Measurements from ENCODE around the gene IFRD1.

IFRD1 gene

DNA sequence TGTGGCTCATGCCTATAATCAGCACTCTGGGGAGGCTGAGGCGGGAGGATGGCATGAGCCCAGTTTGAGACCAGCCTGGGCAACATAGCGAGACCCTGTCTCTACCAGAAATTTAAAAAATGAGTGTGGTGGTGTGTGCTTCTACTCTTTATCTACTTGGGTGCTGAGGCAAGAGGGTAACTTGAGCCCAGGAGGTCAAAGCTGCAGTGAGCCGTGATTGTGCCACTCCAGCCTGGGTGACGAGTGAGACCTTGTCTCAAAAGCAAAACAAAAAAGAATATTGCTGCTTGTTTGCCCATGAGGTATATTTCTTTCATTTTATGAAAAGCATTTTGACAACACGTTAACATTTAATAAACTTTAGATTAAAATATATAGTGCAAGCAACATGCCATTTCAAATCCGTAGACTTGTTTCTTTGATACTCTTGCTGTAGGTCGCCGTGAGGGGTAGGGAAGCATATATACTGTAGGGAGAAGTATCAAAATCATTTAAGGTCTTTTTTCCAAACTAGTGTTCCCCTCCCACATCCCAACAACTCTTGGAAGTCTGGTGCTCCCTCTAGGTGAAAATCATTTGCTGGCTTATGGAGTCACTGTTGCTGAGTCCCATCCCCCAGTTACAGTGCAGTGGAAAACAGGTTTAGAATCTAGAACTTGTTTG, 26.3 kb downstream of the IFRD1 start:
- in situ Hi-C loops (cut with HindIII; ENCODE audit: low pct_ligation_motif_present, low pct_unique_long_range_greater_than_20kb, low sequenced_read_pairs), result no loop called here
- DNase-seq, result no peak

DNA sequence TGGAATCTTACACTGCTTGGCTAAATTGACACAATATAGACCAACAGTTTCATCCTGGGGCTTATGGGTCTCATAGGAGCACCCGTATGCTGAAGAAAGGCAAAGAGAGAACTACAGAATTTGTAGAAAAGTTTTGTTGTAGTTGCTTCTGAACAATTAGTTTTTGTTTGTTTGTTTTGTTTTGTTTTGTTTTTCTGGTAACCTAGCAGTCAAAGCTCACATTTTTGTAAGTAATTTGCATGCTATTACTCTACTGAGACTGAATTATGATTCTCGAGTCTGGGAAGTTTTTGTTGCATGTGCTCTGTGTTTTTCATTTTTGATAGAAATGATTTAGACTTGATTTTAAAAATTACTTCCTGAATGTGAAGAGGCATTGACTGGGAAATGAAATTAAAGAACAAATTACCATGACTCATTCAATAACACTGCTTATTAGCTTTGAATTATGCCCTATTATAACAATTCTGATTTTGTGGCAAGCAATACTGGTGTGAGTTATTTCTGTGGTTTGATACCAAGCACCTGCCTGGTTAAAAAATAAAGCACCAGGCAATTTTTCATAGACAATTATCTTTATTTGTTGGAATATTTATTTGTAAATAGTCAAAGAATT, 31.0 kb downstream of the IFRD1 start:
- DNase-seq, result no peak
- in situ Hi-C loops (cut with HindIII; ENCODE audit: low pct_ligation_motif_present, low pct_unique_long_range_greater_than_20kb, low sequenced_read_pairs), result no loop called here

DNA sequence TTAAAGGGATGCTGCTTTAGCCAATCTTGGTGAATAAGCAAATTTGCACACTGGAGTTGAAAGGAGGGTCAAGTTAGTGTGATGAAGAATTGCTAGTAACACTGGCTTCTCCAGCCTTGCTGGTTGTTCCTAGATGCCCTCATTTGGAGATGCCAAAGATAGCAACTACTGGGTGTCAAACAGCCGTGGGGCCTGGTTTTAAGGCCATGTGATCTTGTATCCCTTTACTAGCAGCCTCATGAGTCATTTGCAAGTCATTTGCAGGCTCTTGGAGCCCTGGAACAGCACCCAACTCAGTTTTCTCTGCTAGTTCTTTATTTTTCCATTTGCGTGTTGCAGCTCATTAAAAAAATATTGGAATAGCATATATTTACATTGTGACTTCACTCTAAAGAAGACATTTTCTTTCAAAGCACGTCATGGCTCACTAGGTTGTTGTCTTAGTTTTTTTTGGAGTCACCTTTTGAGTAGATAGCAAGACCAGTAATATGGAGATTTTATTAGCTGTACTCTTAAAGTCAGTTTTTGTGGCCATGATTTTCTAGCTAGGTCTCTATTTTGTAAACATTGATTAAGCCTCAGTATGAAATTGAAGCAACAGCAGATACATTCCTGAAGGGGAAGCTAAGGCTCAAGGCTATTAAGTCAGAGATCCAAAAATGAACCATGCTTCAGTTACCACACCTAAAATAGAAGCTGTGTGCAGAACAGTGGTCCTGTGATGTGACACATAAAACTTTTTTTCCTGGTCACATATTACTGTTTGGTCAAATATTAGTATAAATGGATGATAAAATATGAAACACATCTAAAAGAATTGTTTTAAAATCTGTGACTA, 31.8 kb downstream of the IFRD1 start:
- DNase-seq, result peak; percentile 82
- in situ Hi-C loops (cut with HindIII; ENCODE audit: low pct_ligation_motif_present, low pct_unique_long_range_greater_than_20kb, low sequenced_read_pairs), result no loop called here

DNA sequence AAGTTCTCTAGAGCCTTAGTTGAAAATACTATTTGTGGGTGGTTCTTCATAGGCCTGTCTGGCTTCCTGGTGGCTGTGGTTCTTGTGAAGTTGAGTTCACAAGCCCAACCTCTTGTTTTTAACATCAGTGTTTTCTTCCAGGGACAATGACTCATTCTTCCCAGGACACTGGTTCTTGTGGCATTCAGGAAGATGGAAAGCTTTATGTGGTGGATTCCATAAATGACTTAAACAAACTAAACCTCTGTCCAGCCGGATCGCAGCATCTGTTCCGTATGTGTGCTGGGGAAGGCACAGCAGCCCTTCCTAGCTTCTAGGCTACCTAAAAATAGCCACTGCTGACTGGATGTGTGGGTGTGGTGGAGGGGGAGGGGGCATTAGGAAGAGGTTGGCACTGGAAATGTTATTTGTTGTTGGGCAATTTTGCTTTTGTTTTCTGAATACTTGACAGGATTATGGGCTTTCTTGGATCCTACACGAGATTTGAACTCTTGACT, 34.5 kb downstream of the IFRD1 start:
- peak; percentile 54 for DNase-seq
- in situ Hi-C loops (cut with HindIII; ENCODE audit: low pct_ligation_motif_present, low pct_unique_long_range_greater_than_20kb, low sequenced_read_pairs), result no loop called here

DNA sequence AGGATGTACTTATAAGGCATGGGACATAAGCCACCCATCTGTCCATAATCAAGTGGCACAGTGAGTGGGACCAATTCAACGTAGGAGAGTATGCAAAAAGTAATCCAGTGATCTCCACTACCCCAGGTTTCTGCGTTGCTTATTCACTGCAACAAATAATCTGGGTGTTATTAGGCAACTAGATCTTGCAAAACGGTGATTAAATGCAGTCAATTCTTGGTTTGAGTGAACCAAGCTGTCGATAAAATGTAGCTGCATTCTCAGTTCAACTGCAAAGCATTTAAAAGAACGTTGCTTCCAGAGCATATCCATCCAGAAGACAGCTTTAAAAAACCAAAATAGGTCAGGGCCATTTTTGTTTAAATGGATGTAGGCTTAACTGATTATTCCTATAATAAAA, 35.5 kb downstream of the IFRD1 start:
- in situ Hi-C loops (cut with HindIII; ENCODE audit: low pct_ligation_motif_present, low pct_unique_long_range_greater_than_20kb, low sequenced_read_pairs), result no loop called here
- DNase-seq, result no peak

DNA sequence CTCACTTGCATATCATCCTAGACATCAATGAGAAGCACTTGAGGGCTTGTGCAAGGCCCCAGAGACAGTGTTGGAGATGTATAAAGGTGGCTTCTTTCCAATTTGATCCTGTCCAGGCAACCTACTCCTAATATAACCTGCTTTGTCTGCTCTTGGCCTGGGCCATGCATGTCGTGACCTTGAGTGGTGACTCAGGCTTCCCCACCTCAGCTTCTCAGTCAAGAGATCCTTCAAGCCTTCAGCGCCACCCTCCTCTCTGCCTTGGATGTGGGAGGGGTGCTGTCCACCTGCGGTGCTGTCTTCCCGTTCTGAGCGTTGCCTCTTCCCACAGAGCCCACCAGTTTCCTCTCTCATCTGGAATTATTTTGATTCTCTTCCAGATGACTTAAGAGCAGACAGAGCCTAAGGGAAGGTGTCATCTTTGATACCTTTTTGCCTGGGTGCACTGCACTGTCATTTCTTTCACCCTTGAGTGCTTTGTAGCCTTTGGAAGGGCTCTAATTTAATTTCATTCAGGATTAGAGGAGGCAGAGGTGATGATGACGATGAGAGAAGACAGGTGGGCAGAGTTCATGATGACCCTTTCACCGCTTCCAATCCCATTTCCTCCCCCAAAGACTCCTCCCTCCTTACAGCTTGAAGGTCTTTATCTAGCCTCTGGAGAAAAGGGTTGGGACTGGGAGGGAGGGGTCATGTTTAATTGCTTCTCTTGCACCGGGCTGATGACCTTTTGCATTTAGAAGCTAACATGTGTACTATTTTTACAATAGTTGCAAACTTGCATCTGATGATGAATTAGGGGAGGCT, 37.4 kb downstream of the IFRD1 start:
- in situ Hi-C loops (cut with HindIII; ENCODE audit: low pct_ligation_motif_present, low pct_unique_long_range_greater_than_20kb, low sequenced_read_pairs), result no loop called here
- DNase-seq, result no peak

DNA sequence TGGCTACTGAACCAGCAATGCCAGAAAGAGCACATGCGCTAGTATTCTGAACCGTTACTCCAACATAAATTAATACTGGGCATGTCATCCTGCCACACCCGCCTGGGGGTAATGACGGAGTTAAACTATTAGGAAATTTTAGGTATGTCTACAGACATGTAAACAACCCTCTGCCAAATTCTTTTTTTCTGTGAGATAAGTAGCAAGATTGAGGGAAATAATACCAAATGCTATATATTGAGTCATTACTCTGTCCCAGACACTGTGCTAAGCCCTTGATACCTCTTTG, 37.9 kb downstream of the IFRD1 start:
- in situ Hi-C loops (cut with HindIII; ENCODE audit: low pct_ligation_motif_present, low pct_unique_long_range_greater_than_20kb, low sequenced_read_pairs), result no loop called here
- DNase-seq, result no peak

DNA sequence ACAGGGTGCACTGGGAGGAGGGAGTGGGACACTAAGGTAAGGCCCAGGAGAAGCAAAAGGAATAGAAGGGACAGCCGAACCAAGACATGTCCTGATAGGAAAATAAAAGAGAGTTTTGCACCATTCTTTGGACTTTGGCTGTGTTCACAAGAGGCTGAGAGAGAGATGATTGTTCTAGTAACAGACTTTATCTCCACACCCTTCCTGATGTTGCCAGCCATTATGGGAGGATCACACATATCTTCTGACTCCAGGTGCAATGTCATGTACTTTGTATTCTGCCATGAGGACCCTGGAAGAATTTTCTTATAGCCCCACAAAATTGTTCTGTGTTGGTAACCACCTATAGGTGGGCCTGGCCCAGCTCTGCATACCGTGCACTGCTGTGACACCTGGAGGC, 41.9 kb downstream of the IFRD1 start:
- no peak for DNase-seq
- in situ Hi-C loops (cut with HindIII; ENCODE audit: low pct_ligation_motif_present, low pct_unique_long_range_greater_than_20kb, low sequenced_read_pairs), result no loop called here

DNA sequence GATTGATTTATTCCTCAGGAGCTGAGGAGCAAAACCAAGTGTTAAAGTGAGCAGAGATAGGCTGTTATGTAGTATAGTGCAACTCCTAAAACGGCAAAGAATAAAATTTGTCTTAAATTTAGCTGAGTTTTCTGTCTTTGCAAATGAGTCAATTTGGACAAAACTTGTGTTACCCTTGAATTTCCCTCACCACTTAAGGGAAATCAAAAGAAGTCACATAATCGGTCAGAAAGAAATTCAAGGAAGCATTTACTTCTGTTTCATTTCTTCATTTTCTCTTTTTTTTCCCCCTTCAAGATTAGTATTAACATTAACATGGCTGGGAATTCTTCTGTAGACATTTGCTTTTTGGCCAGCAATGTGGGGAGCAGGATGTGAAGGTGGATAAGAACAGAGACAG, 44.4 kb downstream of the IFRD1 start:
- in situ Hi-C loops (cut with HindIII; ENCODE audit: low pct_ligation_motif_present, low pct_unique_long_range_greater_than_20kb, low sequenced_read_pairs), result no loop called here
- no peak for DNase-seq

DNA sequence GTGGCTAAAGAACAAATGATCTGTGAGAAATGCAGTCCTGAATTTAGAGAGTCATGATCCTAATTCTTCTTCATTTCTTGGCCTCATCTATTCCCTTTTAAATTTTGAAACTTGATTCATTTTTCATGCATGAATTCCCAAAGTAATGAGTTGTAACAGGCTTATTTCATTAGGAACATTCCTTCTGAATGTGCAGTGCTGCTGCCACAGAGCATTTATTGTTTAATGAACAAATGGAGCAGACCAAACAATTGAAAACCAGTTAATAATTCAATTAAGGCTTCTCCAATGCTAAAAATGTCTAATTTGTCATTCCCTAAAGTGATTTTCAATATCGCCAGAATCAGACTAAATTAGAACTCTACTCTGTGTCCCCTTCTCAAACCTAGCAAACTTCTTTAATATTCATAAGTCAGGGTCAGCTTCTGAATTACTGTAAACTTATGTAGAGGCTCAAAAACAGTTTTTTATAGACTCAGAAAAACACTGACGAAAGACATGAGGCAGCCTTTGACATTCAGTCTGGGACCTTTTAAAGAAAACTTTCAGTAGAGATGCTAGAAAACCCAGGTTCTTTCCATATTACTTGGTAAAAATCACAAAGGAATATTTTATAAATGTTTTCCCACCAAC, 45.0 kb downstream of the IFRD1 start:
- in situ Hi-C loops (cut with HindIII; ENCODE audit: low pct_ligation_motif_present, low pct_unique_long_range_greater_than_20kb, low sequenced_read_pairs), result no loop called here
- no peak for DNase-seq

DNA sequence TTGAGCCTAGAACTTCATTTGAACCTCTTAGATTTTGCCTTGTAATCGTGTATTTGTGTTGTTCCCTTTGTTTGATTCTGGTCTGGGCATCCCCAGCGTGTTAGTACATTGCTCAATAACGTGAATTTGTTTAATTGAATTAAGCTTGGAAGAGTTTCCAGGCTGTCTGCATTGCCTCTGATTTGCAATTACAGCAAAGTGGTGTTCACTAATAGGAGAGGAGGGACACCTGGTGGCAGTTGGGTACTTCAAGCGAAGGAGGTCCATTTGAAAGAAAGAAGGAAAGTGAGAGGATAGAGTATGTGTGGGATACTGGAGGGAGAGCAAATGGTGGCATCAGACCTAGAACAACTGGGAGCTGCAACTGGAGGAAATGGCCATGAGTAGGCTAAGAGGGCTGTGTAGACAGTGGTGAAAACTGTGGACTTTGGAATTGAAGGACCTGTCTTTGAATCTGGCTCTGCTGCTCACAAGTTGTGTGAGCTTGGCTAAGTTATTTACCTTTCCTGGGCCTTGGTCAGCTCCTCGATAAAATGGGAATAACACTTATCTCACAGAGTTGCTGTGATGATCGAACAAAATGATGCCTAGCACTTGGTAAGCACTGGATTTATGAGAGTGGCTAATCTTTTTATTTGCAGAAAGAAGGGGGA, 45.7 kb downstream of the IFRD1 start:
- DNase-seq, result peak; percentile 70
- in situ Hi-C loops (cut with HindIII; ENCODE audit: low pct_ligation_motif_present, low pct_unique_long_range_greater_than_20kb, low sequenced_read_pairs), result no loop called here

DNA sequence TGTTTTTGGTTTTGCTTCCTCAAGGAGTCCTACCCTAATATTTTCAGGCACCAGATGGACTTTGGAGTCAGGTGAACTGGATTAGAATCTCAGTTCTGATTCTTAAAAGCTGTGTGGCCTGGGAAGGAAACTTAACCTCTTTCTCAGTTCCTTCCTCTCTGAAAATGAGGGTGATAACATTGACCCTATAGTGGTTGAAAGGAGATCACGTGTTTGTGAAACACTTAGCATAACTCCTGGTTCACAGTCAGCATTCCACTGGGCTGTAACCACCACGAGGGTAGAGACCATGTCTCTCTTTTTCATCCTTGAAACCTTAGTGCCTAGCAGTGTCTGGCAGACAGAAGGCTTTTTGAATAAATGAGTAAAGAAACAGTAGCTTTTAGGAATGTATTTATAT, 47.2 kb downstream of the IFRD1 start:
- in situ Hi-C loops (cut with HindIII; ENCODE audit: low pct_ligation_motif_present, low pct_unique_long_range_greater_than_20kb, low sequenced_read_pairs), result no loop called here
- DNase-seq, result no peak

DNA sequence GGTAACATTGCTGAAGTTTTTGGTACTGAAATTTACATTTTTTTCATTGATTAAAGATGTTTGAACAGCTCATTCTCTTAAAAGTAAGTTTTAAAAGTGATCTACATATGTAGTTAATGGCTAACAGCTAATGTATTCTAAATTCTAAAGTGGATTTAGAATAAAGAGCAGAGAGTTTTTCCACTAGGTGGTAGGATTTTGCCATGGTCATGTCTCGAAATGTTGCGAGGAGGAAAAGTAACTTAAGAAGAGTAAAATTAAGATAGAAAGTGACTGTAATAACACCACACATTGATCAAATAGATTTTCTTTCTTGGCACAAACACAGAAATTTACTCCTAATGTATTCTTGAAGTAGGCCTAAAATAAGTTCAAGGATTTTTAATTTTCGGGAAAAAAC, 50.4 kb downstream of the IFRD1 start:
- in situ Hi-C loops (cut with HindIII; ENCODE audit: low pct_ligation_motif_present, low pct_unique_long_range_greater_than_20kb, low sequenced_read_pairs), result no loop called here
- DNase-seq, result peak; percentile 17

DNA sequence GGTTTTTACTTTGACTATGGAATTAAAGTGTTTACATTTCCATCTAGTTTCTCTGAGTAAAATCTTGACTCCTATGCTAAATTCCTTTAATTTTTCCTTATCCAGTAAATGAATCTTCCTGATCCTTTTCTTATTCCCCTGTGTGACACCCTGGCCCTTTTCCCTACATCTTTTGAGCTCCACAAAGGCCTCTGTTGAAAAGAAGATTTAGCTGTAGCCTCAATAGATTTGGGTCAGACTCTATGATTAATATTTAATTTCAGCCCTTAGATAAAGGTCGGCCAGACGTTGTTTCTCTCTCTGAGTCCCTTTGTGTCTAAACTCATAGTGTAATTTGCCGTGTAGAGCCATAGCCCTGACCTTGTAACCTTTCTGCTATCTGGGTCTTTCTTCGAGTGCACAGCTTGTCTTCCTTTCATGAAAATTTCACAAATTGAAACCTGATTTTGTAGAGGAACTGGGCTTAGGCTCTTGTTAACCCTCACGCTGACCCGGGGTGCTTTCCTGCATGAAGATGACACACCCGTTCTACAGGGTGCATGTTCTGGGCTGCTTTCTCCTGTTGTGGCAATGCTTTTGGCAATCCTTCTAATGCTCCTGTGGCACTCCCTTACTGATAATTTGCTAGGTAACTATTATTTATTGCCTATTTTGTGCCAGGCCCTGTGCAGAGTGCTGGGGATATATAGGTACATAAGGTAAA, 51.7 kb downstream of the IFRD1 start:
- in situ Hi-C loops (cut with HindIII; ENCODE audit: low pct_ligation_motif_present, low pct_unique_long_range_greater_than_20kb, low sequenced_read_pairs), result no loop called here
- DNase-seq, result no peak

DNA sequence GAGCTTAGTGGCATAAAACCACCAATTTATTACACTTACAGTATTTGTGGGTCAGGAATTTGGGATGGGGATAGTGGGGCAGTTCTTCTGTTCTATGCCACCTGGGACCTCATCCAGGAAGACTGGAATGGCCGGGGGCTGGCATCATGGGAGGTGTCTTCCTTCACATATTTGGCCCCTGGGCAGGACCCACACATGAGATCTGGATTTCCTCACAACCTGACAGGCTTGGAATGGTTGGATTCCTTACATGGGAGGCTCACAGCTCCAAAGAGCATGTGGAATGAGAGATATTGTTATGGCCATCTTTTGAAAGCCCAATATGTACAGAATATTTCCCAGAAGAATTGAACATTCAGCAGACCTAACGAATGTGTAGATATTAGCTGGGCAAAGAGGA, 52.4 kb downstream of the IFRD1 start:
- in situ Hi-C loops (cut with HindIII; ENCODE audit: low pct_ligation_motif_present, low pct_unique_long_range_greater_than_20kb, low sequenced_read_pairs), result no loop called here
- DNase-seq, result no peak

DNA sequence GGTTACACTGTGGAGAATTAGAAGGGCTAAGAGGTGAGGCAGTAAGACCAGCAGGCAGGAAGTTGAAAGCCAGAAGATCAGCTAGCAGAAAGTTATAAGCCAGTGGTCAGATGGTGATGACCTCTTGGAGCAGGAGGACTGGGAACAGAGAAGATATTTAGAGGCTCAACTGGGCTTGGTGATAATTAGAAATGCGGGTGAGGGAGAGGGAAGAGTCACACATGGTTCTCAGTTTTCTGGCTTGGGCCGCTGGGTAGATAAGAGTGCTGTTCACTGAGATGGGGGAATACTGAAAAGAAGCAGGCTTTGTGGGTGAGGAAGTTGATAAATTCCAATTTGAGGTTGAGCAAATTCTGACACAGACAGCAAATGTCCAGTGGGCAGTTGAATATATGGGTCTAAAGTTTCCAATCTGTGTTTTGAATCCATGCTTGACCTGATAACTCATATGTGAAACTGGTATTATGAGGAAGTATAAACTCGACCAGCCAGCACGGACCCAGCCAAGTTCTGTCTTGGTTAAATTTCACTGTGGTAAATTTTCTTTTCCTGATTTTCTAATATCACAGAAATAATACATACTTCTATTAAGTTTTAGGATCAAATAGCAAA, 53.2 kb downstream of the IFRD1 start:
- in situ Hi-C loops (cut with HindIII; ENCODE audit: low pct_ligation_motif_present, low pct_unique_long_range_greater_than_20kb, low sequenced_read_pairs), result no loop called here
- DNase-seq, result no peak

DNA sequence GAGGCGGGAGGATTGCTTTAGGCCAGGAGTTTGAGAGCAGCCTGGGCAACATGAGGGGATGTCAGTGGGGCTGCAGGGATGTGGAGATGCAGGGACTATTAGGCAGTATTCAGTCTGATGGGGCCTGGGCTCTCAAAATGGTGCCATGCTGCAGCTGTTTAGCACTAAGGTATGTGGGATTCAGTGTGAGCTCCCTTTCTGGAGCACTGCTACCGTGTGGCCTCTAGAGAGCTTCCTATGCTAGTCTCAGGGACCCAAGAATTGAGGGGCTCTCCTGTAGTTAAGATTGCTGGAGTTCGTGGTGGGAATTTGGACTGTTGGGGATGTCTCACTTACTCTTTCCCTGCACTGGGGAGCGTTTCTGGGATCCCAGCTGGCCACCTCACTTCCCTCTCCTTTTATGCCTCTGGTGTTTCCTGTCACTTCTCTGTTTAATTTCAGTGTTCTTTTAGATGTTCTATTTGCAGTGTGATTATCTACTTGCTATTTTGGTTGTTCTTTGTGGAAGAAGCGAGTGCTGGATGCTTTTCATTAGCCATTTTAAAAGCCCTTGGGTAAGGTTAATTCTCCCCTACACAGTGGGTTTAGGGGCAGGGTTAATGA, 53.9 kb downstream of the IFRD1 start:
- no peak for DNase-seq

More for the DNA sequence above, 53.9 kb downstream of the IFRD1 start:
- in situ Hi-C loops (cut with HindIII; ENCODE audit: low pct_ligation_motif_present, low pct_unique_long_range_greater_than_20kb, low sequenced_read_pairs), result no loop called here
